NOMO-1 treated with dmso at 0.1 percent for 144 hours (cell line): ENCODE results near the gene ZPR1.
"Not testable (repeated sequence)": the region's sequence is repeated elsewhere in the genome, so short reads cannot be mapped to it uniquely, and the experiment has no call there.

ENCODE experiments used
- DNase-seq: peaks from one replicate; lab custom pipeline; 2025; ENCODE audit not compliant: unreplicated experiment; lab: John Stamatoyannopoulos, UW

The ZPR1 gene

DNA sequence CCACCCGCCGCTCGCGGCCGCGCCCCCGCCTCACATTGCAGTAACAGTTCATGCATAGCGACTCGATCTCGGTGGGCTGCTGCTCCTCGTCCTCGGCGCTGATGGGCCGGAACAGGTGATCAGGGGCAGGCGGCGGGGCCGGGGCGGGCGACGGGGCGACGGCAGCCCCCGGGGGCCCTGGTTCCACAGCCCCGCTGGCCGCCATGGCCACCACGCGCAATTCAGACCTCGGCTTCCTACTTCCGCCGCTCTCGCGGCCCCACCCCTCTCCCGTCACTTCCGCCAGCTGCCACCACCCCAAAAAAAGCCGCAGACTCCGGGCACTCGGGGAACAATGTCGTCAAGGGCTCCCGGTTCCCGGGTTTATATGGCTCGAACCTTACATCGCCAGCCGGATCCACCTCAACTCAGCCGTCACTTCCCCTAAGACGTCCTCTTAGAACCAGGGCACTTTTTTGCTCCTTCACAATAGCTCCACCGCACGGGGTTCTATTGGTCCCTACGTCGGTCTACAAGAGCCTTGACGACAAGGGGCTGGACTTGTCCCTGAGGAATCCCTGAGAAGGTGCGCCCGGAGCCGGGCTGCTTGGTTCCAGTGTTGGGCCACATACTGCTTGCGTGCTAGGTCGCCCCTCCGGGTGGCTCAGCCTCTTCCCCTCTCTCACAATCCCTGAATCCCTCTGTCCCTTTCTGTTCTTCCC lies at the start of gene ZPR1:
Gene ZPR1, minus strand, starts transcription at position 238 of the 701 bp plus-strand sequence. Its CDS starts 33 bp downstream, at position 205.
- peak; percentile 70 for DNase-seq

DNA sequence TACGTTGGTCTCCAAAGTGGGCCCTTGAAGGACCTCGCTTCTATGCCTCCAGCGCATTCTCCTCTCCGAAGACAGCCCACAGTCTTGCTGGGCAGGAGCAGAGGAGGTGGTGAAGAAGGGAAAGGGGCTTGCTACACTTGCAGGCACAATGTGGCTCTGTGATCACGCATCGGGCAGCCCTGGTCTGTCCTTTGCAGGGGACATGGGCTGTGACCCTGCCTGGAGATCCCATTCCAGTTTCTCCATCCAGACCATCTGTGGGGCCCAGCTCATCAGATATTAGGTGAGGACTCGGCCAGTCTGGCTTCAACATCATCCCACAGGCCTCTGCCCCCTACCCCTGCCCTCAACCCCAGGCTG lies 48.8 kb upstream of the ZPR1 start:
- DNase-seq, result no peak

DNA sequence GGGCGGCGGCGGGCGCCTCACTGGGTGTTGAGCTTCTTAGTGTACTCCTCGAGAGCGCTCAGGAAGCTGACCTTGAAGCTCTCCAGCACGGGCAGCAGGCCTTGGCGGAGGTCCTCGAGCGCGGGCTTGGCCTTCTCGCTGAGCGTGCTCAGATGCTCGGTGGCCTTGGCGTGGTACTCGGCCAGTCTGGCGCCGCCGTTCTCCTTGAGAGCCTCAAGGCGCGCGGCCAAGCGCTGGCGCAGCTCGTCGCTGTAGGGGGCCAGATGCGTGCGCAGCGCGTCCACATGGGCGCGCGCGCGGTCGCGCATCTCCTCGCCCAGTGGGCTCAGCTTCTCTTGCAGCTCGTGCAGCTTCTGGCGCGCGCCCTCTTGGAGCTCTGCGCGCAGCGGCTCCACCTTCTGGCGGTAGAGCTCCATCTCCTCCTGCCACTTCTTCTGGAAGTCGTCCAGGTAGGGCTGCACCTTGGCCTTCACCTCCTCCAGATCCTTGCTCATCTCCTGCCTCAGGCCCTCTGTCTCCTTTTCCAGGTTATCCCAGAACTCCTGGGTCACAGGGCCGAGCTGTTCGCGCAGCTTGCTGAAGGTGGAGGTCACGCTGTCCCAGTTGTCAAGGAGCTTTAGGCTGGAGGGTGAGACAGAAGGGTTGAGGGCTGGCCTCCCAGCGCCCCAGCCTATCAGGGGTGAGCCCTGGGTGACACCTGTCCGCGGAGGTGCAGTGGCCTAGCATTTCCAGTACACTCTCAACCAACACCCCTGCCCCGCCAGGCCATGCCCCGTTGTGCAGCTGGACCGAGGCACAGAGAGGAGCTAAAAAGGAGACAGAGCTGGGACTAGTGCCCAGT lies 48.2 kb upstream of the ZPR1 start:
- DNase-seq, result peak; percentile 57

DNA sequence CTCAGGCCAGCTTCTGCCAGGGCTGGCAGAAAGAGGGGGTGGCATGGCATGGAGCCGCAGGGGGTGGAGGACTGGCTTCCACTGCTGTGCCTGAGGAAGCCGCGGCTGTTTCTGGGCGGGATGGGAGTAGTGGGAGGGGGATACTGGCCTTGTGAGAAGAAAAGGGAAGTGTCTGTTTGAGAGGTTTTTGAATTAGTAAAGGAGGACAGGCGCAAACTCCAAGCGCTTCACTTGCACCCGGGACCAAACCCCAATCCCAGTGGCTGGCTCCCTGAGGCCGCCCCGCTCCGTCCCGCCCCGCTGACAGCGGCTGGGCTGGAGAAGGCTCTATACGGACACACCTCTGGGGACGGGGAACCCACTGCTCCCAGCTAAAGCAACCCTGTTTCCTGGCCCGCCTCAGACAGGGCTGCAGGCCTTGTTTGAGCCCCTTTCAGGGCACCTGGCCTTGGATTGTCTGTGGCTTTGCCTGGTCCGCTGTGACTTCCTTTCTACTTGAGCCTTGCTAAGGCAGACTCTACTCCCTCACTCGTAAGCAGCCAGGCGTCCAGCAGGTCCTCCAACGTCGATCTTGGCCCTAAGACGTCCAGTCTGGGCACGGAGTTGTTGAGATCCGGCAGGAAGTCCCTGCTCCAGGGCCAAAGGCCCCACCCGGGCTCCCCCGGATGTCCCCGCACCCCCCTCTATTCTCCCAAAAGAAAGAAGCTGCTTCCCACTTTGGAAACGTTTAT lies 47.4 kb upstream of the ZPR1 start:
- DNase-seq, result no peak

DNA sequence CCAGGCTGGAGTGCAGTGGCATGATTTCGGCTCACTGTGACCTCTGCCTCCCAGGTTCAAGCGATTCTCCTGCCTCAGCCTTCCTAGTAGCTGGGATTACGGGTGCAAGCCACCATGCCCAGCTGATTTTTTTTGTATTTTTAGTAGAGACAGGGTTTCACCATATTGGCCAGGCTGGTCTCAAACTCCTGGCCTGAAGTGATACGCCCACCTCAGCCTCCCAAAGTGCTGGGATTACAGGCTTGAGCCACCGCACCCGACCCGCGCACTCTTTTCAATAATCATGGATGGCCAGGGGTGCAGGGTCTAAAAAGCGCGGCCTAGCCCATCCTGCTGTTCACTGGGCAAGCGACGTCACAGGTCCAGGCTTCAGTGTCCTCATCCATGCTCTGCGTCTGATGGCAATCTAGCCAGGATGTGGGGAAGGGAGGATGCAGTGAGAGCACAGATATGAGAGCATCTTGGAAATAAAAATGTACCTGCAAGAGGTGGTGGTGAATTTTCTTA lies 46.8 kb upstream of the ZPR1 start:
- DNase-seq, result not testable (repeated sequence)

DNA sequence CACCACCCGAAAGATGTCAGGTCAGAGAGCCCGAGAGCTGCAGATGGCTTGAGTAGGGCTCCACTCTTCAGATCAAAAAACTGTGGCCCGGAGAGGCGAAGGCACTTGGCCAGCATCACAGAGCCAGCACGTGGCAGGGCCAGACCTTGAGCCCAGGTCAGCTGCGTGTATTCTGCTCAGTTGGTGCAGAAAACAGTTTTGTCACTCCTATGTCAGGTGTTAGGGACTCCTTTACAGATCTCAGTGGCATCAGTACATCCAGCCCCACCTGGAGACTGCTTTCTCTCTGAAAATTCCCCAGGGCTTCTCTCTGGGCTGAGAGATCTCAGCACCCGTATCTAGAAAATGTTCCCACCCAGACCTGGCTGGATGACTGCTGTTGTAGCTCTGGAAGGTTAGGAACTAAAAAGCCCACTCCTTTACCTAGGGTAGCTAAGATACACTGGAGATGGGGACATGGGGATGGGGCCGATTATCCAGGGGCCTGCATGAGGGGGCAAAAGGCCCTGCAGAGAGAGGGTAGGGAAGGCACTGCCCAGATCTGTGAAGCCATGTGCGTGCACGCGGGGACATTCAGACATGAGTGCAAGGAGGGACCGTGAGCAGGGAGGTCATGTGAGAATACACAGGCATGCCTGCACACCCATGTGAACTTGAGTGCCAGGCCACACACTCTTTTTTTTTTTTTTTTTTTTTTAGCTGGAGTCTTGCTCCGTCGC lies 46.2 kb upstream of the ZPR1 start:
- DNase-seq, result no peak

DNA sequence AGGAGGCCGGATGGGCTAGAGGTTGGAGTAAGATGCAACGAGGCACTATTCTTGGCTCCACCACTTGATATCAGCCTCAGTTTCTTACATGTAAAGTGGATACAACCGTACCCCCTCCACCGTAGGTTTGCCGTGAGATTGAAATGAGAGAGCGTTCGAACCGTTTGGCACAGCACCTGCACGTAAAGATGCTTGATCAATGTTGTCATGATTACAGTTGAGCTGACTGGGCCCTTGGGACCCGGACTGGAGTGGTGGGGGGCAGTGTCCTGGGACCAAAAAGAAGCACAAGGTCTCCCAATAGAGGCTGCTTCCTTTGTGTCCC lies 45.6 kb upstream of the ZPR1 start:
- no peak for DNase-seq

DNA sequence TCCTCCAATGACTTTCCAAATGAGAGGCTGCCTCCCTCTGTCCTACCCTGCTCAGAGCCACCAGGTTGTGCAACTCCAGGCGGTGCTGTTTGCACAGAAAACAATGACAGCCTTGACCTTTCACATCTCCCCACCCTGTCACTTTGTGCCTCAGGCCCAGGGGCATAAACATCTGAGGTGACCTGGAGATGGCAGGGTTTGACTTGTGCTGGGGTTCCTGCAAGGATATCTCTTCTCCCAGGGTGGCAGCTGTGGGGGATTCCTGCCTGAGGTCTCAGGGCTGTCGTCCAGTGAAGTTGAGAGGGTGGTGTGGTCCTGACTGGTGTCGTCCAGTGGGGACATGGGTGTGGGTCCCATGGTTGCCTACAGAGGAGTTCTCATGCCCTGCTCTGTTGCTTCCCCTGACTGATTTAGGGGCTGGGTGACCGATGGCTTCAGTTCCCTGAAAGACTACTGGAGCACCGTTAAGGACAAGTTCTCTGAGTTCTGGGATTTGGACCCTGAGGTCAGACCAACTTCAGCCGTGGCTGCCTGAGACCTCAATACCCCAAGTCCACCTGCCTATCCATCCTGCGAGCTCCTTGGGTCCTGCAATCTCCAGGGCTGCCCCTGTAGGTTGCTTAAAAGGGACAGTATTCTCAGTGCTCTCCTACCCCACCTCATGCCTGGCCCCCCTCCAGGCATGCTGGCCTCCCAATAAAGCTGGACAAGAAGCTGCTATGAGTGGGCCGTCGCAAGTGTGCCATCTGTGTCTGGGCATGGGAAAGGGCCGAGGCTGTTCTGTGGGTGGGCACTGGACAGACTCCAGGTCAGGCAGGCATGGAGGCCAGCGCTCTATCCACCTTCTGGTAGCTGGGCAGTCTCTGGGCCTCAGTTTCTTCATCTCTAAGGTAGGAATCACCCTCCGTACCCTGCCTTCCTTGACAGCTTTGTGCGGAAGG lies 44.8 kb upstream of the ZPR1 start:
- no peak for DNase-seq

GRCh38 chr11:116831790-116832349 lies 44.0 kb upstream of the ZPR1 start:
- DNase-seq, result no peak

- no peak for DNase-seq
These were observed 42.5 kb upstream of the ZPR1 start for GRCh38 chr11:116830184-116830912.

GRCh38 chr11:116829525-116830183 lies 41.8 kb upstream of the ZPR1 start, which contains the start of gene APOC3:
Gene APOC3 (plus strand): TSS chr11:116829907. CDS start chr11:116830583, 676 bp downstream.
- no peak for DNase-seq

DNA sequence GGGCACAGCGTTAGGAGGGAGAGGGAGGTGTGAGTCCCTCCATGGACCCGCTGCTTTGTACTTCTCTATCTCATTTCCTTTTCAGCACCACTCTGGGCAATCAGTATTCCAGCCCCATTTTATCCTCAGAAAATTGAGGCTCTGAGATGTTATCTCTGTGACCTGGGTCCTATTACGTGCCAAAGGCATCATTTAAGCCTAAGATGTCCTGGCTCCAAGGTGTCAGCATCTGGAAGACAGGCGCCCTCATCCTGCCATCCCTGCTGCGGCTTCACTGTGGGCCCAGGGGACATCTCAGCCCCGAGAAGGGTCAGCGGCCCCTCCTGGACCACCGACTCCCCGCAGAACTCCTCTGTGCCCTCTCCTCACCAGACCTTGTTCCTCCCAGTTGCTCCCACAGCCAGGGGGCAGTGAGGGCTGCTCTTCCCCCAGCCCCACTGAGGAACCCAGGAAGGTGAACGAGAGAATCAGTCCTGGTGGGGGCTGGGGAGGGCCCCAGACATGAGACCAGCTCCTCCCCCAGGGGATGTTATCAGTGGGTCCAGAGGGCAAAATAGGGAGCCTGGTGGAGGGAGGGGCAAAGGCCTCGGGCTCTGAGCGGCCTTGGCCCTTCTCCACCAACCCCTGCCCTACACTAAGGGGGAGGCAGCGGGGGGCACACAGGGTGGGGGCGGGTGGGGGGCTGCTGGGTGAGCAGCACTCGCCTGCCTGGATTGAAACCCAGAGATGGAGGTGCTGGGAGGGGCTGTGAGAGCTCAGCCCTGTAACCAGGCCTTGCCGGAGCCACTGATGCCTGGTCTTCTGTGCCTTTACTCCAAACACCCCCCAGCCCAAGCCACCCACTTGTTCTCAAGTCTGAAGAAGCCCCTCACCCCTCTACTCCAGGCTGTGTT lies 41.1 kb upstream of the ZPR1 start:
- DNase-seq, result no peak

DNA sequence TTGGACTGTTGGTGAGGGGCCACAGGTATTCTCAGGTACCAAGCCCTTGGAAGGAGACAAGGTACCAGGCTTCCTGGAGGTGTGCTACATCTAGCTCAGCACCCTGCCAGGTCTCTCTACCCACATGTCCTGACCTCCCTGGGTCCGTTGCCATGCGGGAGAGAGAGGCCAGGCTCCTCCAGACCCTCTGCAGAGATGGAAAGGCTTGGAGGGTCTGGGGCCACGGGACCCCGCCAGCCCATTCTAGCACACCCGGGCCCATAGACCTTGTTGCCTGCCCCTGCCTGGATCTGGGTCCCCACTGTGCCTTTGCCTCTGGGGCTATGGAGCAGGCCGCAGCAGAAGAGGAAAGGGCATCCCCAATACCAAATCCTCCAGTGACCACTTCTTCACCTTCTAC lies 39.6 kb upstream of the ZPR1 start:
- no peak for DNase-seq

- no peak for DNase-seq
These were observed 39.1 kb upstream of the ZPR1 start for GRCh38 chr11:116826751-116827431.

GRCh38 chr11:116825854-116826750 lies 38.3 kb upstream of the ZPR1 start:
- no peak for DNase-seq

DNA sequence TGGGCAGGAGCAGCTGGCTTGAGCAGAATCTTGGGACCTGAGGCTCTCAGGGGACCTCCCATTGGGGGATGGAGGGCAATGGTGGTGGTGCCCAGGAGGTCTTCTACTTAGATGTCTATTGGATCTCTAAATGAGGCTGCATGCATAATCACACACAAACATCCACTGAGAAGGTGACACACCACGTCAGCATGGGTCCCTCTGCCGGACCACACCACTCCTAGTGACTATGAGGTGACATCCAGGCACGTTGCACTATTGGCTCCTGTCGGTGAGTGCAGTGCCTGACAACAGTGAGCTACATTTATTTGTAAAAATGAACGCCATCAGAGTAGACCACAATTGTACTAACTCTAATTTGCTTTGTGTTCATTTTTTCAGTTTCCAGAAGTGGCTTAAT lies 37.6 kb upstream of the ZPR1 start:
- no peak for DNase-seq
